Stimulated activated naive B cell treated with anti-CD40 and anti-IgM and Interleukin-4, amounts not matched to agents 10 μg/mL and 1 μg/mL and 100 μg/mL, for 72 hours (primary cell): ENCODE data around the gene FABP7.
A peak's percentile ranks its signal among the peaks of the same experiment; 100 is the strongest.

Experiments used
- ATAC-seq, 2 donors: fragments of 150-1000 bp; cut with Tn5 transposase; replicated peaks; 2 replicates each; pipeline ENCODE4 v1.10.0; 2021; ENCODE audit warnings: moderate library complexity in 1 of 2
- DNase-seq: peaks from one replicate; pipeline ENCODE4 v3.0.0; 2021
- H3K27ac Mint-ChIP-seq: one replicate; pipeline ENCODE4 v1.8.0; 2022; ENCODE audit warnings: mild to moderate bottlenecking, mixed read lengths
- H3K27me3 Mint-ChIP-seq, 2 donors: one replicate each; pipeline ENCODE4 v1.8.0; 2022; ENCODE audit warnings: mixed read lengths in 2 of 2
- H3K36me3 Mint-ChIP-seq, 2 donors: one replicate each; pipeline ENCODE4 v1.8.0; 2022; ENCODE audit warnings: mixed read lengths in 2 of 2, mild to moderate bottlenecking in 1 of 2
- H3K4me1 Mint-ChIP-seq, 2 donors: one replicate each; pipeline ENCODE4 v1.8.0; 2022; ENCODE audit warnings: mixed read lengths in 2 of 2, mild to moderate bottlenecking in 1 of 2
- H3K4me3 Mint-ChIP-seq, 2 donors: one replicate each; pipeline ENCODE4 v1.8.0; 2022; ENCODE audit warnings: mild to moderate bottlenecking in 2 of 2, mixed read lengths in 2 of 2, moderate library complexity in 1 of 2
- H3K9me3 Mint-ChIP-seq, 2 donors: one replicate each; pipeline ENCODE4 v1.8.0; 2022; ENCODE audit warnings: mixed read lengths in 2 of 2, mild to moderate bottlenecking in 1 of 2

FABP7 gene

DNA sequence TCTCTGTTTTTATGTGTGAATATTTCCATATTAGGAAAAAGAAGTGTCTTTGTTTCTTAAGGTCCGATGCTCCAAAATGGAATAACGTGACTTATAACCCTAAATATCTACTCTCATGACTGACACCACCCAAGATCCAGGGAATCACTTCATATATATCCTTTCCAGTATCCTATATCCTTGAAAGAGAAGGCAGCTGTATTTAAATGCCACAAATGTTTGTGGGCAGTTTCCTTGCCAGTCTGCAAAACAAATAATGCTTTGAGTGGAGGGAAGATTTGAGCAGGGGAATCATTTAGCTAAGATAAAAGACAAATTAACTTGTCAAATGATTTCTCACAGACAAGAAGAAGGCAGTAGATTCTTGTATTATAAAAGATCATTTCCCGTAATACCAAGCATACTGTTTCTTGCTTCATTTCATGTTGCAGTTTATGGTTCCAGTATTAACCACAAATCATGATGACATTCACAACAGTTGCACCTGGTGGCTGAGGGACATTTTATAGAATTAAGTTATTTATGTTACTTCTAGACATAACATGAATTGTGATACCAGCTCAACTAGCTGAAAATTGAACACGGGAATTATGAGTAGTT, 30.0 kb upstream of the FABP7 start:
- no peak overlapping the region for H3K27ac Mint-ChIP-seq
- ATAC-seq (no peak), DNase-seq (no peak)
- H3K9me3 Mint-ChIP-seq, result peaks cover 4 to 5% of the 10 kb centered on the region in 2 donors
- peaks cover 7 to 9% of the 10 kb centered on the region in 2 donors for H3K4me1 Mint-ChIP-seq
- peaks cover 0 to 5% of the 10 kb centered on the region in 2 donors for H3K36me3 Mint-ChIP-seq
- H3K4me3 Mint-ChIP-seq, result no peak overlapping the region
- H3K27me3 Mint-ChIP-seq, result no peaks in the 10 kb centered on the region

DNA sequence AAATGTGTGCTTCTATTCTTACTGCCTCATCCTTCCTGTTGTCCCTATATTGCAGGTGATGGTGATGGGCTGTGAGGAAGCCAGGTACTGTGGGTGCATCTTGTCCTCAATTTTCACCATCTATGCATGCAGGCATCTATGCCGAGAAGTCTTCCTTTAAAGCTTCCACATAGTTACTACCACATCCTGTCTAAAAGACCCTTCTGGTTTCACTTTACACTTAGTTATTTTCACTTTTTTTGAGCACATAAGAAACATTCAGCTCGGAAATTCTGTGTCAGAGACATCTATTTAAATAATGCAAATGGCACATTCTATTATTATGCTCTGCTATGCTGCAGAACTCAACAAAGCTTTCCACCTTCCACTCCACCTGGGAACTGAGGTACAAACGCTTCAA, 28.2 kb upstream of the FABP7 start:
- ATAC-seq, result peak; percentile 34 to 48
- Mint-ChIP-seq H3K27me3 (no peaks in the 10 kb centered on the region), H3K4me1 (peaks cover 7 to 9% of the 10 kb centered on the region in 2 donors), H3K27ac (no peak overlapping the region), H3K4me3 (no peak overlapping the region), H3K9me3 (peaks cover 4 to 5% of the 10 kb centered on the region in 2 donors), H3K36me3 (peaks cover 0 to 5% of the 10 kb centered on the region in 2 donors)
- no peak for DNase-seq

DNA sequence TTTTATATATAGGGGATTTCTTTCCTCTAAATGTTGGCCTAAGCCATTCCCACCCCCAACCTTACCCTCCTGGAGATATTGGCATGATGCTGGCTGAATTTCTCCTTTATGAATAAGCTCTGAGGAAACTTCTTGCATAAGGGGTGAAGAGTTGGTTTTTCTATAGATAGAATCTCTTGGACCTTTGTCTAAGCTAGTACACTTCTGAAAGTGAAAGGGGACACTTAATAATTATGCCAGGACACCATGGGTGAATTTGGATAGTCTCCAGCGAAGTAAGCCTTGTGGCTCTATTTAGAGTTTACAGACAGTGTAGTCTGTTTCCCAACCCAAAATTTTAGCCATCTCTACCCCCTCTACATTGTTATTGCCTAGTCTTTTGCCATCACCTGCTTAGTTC, 27.1 kb upstream of the FABP7 start:
- Mint-ChIP-seq H3K4me1 (peaks cover 7 to 9% of the 10 kb centered on the region in 2 donors), H3K4me3 (no peak overlapping the region)

DNA sequence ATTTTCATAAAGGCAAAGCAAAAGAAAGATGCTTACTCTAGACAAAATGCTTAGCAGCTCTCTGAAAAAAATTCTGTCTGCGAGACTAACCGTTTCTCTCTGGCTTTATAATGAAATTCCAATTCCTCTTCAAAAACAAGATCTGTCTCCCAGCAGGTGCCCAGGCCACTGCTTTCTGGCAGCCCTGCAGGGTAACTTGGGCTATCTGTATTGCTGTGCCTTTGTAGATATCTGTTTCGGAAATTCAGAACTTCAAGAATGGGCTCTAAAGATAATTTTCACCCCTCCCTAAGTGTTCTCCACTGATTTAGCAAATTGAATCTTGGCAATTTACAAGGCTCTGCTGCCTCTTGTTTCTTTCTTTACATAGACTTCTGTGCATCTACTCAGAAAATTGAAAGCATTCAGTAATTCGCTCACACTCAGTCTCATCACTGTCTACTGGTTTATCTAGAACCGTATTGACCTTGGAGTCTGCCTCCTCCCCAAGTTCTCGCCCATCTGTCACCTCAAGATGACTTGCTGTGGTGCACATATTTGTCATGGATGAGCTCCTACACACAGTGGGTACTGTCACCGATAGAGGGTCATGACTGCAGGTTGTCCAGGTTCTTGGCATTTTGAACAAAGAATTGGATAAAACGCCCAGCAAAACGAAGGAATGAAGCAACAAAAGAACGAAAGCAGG, 26.4 kb upstream of the FABP7 start:
- no peak for ATAC-seq
- Mint-ChIP-seq H3K9me3 (peaks cover 4% of the 10 kb centered on the region in 2 donors), H3K4me1 (peaks cover 7 to 9% of the 10 kb centered on the region in 2 donors), H3K27me3 (no peaks in the 10 kb centered on the region), H3K4me3 (no peak overlapping the region), H3K27ac (no peak overlapping the region), H3K36me3 (peaks cover 0 to 4% of the 10 kb centered on the region in 2 donors)
- DNase-seq, result no peak

More for the DNA sequence above, 27.1 kb upstream of the FABP7 start:
- DNase-seq, result no peak
- Mint-ChIP-seq H3K27me3 (no peaks in the 10 kb centered on the region), H3K36me3 (peaks cover 0 to 5% of the 10 kb centered on the region in 2 donors), H3K9me3 (peaks cover 4 to 5% of the 10 kb centered on the region in 2 donors), H3K27ac (no peak overlapping the region)
- ATAC-seq, result no peak

DNA sequence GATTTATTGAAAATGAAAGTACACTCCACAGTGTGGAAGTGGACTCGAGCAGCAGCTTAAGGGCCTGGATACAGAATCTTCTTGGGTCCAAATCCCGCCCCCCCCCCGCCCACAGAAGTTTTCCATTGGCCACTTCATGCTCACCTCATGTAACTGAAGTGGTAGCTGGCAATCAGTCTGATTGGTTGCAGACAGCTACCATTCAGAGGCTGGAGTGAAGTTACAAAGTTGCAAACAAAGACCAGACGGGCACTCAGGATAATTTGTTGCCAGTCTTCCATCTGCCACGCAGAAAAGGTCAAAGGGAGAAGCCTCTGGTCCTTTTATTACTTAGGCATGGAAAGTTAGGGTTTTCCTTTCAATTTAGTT, 25.8 kb upstream of the FABP7 start:
- Mint-ChIP-seq H3K27ac (no peak overlapping the region), H3K4me3 (no peak overlapping the region), H3K36me3 (no peaks in the 10 kb centered on the region), H3K27me3 (no peaks in the 10 kb centered on the region), H3K9me3 (peaks cover 0 to 1% of the 10 kb centered on the region in 2 donors), H3K4me1 (peaks cover 7 to 9% of the 10 kb centered on the region in 2 donors)
- no peak for DNase-seq
- no peak for ATAC-seq

DNA sequence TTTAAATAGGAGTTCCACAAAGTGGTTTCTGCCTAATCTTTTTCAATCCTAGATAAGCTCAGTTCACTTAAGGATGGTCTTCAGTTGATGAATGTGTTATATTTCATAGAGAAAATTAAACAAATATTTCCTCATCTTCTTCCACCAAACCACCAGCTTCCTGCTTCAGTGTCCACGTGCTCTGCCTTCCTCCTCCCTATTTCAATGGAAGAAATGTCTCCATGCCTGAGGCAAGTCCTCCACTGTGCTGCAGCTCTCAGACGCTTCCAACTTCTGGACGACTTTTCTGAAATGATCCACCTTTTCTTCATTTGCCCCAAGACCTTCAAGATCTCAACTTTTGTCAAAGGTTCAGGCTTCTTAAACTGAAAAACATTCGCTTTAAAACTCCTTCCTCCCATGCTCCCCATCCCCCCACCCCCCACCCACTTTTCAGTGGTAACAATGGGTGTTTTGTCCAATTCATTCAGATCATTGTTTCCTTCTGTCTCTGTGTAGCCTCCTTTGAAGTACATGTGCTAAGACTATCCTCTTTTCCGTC, 25.3 kb upstream of the FABP7 start:
- H3K36me3 Mint-ChIP-seq, result no peaks in the 10 kb centered on the region
- no peaks in the 10 kb centered on the region for H3K9me3 Mint-ChIP-seq
- H3K27ac Mint-ChIP-seq, result no peak overlapping the region
- ATAC-seq (no peak), DNase-seq (no peak)
- H3K4me1 Mint-ChIP-seq, result peaks cover 7 to 13% of the 10 kb centered on the region in 2 donors
- H3K4me3 Mint-ChIP-seq, result no peak overlapping the region
- H3K27me3 Mint-ChIP-seq, result no peaks in the 10 kb centered on the region

DNA sequence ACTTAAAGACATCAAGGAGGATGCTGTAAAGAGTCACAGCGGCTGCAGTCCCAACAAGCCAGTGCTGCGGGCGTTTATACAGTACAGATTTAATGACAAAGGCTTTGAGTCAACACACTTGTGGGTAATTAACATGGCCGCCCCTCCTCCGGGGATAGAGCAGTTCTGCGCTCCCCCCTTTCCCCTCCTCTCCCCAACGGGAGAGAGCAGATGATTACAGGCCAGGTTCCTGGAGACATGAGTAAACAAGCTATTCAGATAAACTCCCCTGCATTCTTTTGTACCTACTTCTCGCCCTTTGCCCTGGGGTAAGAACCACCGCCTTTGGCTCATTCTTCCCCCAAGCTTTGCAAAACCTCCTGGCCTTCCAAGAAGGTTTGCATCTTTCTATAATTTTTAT, 23.6 kb upstream of the FABP7 start:
- no peaks in the 10 kb centered on the region for H3K27me3 Mint-ChIP-seq
- peaks cover 7 to 14% of the 10 kb centered on the region in 2 donors for H3K4me1 Mint-ChIP-seq
- no peaks in the 10 kb centered on the region for H3K9me3 Mint-ChIP-seq
- no peak overlapping the region for H3K4me3 Mint-ChIP-seq
- no peak overlapping the region for H3K27ac Mint-ChIP-seq
- no peak for DNase-seq
- ATAC-seq, result no peak
- H3K36me3 Mint-ChIP-seq, result no peaks in the 10 kb centered on the region

DNA sequence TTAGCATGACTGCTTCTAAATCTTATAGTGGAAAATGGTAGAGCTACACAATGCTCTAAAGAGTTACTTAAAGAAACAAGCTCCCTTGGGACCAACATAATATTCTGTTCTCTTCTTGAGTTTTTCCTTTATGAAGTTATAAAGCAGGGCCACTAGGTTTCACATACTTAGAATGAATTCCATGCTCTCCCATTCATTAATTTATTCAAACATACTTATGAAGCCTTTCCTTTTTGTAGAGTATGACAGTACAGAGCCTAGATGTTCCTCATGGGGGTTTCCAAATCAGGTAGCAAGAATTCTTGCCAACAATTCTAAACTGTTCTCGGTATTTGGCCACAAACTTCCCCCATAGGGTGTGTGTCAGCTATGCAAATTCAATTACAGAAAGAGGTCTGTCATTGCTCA, 20.6 kb upstream of the FABP7 start:
- peak; percentile 96 to 98 for ATAC-seq
- no peak overlapping the region for H3K27ac Mint-ChIP-seq
- no peaks in the 10 kb centered on the region for H3K36me3 Mint-ChIP-seq
- no peak for DNase-seq
- H3K4me3 Mint-ChIP-seq, result no peak overlapping the region
- no peaks in the 10 kb centered on the region for H3K27me3 Mint-ChIP-seq
- H3K4me1 Mint-ChIP-seq, result peaks cover 0 to 6% of the 10 kb centered on the region in 2 donors
- peaks cover 0 to 2% of the 10 kb centered on the region in 2 donors for H3K9me3 Mint-ChIP-seq

DNA sequence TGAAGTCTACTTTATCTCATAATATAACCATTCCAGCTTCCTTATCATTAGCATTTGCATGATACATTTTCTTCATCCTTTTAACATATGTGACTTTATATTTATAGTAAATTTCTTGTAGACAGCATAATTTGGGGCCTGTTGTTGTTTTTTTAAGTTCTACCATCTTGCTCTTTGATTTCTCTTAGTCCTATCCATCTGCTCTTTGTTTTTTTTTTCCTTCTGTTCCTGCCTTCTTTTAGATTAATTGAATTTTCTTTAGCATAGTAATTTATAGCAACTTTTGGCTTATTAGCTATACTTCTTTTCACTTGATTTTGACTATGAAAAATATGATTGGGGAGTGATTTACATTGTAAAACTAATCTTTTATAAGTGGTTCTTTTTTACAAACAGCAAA, 19.2 kb upstream of the FABP7 start:
- Mint-ChIP-seq H3K36me3 (no peaks in the 10 kb centered on the region), H3K9me3 (peaks cover 0 to 3% of the 10 kb centered on the region in 2 donors), H3K27ac (no peak overlapping the region), H3K27me3 (no peaks in the 10 kb centered on the region), H3K4me3 (no peak overlapping the region), H3K4me1 (peaks cover 0 to 6% of the 10 kb centered on the region in 2 donors)
- ATAC-seq (no peak), DNase-seq (no peak)

DNA sequence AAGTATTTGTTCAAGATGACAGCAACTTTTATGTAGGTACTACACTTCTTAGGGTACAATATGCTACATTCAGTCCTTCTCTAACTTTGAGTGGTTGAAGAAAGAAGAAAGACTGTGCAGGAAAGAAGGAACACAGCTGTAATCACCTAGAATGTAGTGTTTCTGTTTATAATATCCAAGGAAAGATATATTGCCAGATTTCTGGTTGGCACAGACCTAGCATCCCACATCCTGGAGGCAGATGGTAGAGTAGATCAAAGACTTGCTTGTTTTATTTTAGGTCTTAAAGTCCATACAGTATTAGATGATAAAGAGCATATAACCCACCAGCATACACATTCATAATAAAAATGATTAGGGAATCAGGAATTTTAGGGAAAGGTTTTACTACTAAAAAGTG, 13.3 kb upstream of the FABP7 start:
- H3K9me3 Mint-ChIP-seq, result peaks cover 0 to 3% of the 10 kb centered on the region in 2 donors
- H3K4me3 Mint-ChIP-seq, result no peak overlapping the region
- H3K27ac Mint-ChIP-seq, result no peak overlapping the region
- ATAC-seq (no peak), DNase-seq (no peak)
- peaks cover 4 to 6% of the 10 kb centered on the region in 2 donors for H3K27me3 Mint-ChIP-seq
- H3K36me3 Mint-ChIP-seq, result no peaks in the 10 kb centered on the region
- no peaks in the 10 kb centered on the region for H3K4me1 Mint-ChIP-seq

DNA sequence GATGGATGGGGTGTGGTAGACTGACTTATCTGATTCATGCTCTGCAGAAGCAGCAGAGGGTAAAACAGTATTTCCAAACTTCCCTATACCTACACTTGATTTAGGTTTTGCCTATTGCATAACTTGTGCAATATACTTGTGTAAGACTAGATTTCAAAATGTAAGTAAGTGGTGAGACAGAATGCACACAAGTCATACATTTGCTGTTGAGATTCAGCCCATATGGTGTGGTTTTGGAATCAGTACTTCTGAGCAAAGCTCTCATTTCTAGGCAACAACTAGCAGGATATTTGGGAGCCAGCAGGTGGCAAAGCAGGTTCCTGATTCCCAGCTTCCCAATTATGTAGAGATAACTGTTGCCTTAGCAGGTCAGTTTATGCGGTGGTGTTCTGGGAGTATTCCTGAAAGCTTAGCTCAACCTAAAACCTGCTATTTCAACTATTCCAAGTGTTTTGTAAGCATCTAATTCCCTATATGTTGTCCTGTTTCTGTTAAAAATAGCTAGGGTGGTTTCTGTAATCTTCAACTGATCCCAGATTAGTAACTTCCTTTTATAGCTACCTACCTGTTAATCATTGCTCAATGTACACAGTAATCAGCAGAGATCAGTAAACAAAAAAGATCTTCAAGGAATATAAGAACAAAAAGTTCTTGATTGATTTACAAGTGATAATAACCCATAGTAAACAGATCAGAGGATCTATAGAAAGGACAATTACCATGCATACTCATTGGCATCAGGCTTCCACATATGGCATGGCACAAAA, 8.5 kb upstream of the FABP7 start:
- Mint-ChIP-seq H3K4me1 (no peaks in the 10 kb centered on the region), H3K36me3 (no peaks in the 10 kb centered on the region), H3K27me3 (peaks cover 4 to 6% of the 10 kb centered on the region in 2 donors), H3K9me3 (peaks cover 0 to 4% of the 10 kb centered on the region in 2 donors), H3K4me3 (no peak overlapping the region), H3K27ac (no peak overlapping the region)
- no peak for ATAC-seq
- no peak for DNase-seq

DNA sequence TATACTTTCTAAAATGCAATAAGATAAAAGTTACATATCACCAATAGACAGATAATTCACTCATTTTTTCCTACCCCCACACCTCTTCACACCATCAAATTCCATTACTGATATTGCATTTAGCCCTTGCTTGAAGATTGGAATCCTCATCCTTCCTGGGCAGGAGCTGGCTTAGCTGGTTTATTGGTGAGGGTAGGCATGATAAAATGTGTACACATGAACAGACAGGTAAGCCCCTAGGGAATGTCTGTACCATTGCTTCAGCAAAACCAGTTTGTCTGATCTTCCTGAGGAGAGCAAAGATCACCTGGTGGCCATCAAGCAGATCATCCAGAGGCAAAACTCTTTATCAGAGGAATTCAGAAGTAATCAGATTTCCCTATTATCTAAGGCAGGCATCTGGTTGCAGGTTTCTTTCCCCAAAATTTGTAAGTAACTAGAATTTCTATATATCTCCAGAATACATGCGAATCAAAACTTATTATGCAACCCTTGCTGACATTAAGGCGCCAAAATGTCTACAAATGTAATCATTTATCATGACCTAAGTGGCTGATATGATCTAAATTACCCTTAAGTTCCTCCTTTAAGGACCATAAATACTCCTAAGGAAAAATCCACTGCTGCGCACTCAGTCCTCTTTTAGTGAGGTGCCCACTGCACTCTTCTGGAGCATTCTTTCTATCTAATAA, 6.6 kb upstream of the FABP7 start:
- peaks cover 3 to 4% of the 10 kb centered on the region in 2 donors for H3K9me3 Mint-ChIP-seq
- DNase-seq (no peak), ATAC-seq (no peak)
- peaks cover 1 to 3% of the 10 kb centered on the region in 2 donors for H3K27me3 Mint-ChIP-seq
- H3K4me3 Mint-ChIP-seq, result no peak overlapping the region
- no peaks in the 10 kb centered on the region for H3K36me3 Mint-ChIP-seq
- H3K27ac Mint-ChIP-seq, result no peak overlapping the region
- H3K4me1 Mint-ChIP-seq, result no peaks in the 10 kb centered on the region

DNA sequence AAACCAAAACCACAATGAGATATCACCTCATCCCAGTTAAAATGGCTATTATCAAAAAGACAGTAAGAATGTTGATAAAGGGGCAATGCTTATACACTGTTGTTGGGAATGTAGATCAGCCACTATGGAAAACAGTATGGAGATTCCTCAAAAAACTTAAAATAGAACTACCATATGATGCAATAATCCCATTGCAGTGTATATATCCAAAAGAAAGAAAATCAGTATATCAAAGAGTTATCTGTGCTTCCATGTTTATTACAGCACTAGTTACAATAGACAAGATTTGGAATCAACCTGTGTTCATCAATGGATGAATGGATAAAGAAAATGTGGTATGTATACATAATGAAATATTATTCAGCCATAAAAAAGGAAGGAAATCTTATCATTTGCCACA, 3.5 kb upstream of the FABP7 start:
- H3K27me3 Mint-ChIP-seq, result peaks cover 4 to 10% of the 10 kb centered on the region in 2 donors
- H3K4me3 Mint-ChIP-seq, result no peak overlapping the region
- no peak overlapping the region for H3K27ac Mint-ChIP-seq
- ATAC-seq, result no peak
- no peaks in the 10 kb centered on the region for H3K4me1 Mint-ChIP-seq
- peaks cover 3 to 4% of the 10 kb centered on the region in 2 donors for H3K9me3 Mint-ChIP-seq
- no peak for DNase-seq
- H3K36me3 Mint-ChIP-seq, result no peaks in the 10 kb centered on the region

DNA sequence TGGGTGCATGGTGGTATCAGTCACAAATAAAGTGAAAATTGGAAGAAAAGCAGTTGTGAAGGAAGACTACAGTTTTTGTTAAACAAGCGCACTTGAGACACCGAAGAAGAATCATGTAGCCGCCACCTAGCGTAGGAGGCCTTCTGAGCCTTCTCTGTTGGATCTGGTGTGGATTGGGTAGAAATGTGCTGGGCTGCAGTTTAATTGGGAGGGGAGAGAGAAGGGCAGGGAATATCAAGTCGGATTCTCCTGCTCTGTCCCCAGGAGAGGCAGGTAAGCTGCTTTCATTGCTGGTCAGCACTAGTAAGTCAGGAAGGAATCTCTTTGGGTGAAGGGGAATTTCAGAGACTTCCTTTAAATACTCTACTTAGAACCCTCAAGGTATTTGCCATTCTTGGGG, 1.2 kb upstream of the FABP7 start:
- Mint-ChIP-seq H3K27me3 (peaks cover 4 to 10% of the 10 kb centered on the region in 2 donors), H3K4me1 (no peaks in the 10 kb centered on the region), H3K27ac (no peak overlapping the region), H3K4me3 (no peak overlapping the region), H3K36me3 (no peaks in the 10 kb centered on the region), H3K9me3 (peaks cover 3 to 4% of the 10 kb centered on the region in 2 donors)
- ATAC-seq (no peak), DNase-seq (no peak)
